Lung (tissue), 12 donors: Measurements from ENCODE around the gene CCDC127. TPM values are rescaled to one million over a fixed set of nuclear protein-coding genes. Genes with fewer than 3 reads are reported as not detected.
A peak's percentile ranks its signal among the peaks of the same experiment; 100 is the strongest.
"Not testable (repeated sequence)": the region's sequence is repeated elsewhere in the genome, so short reads cannot be mapped to it uniquely, and the experiment has no call there.

Experiments
- ATAC-seq: fragments of 200-7000 bp; cut with Tn5 transposase; one replicate; pipeline ENCODE4 v1.9.1; 2020; ENCODE audit warnings: moderate number of reproducible peaks; ENCODE audit not compliant: insufficient read depth, low FRiP score
- DNase-seq, 3 donors: peaks; one replicate each; pipeline ENCODE4 v3.0.0-alpha.2; 2013 to 2017
- H3K27ac ChIP-seq, 2 donors: one replicate each; pipeline ENCODE4 v1.5.1; 2013; ENCODE audit warnings: mild to moderate bottlenecking in 2 of 2, moderate library complexity in 2 of 2, control low read depth in 1 of 2, inconsistent platforms in 1 of 2, low read depth in 1 of 2, low read length in 1 of 2
- H3K27me3 ChIP-seq, 3 donors: one replicate each; pipeline ENCODE4 v1.5.1; 2013; ENCODE audit warnings: low read length in 2 of 3; ENCODE audit not compliant: control insufficient read depth in 3 of 3, insufficient read depth in 3 of 3
- H3K36me3 ChIP-seq, 4 donors: one replicate each; pipeline ENCODE4 v1.5.1; 2013; ENCODE audit warnings: low read length in 4 of 4, mild to moderate bottlenecking in 1 of 4, moderate library complexity in 1 of 4; ENCODE audit not compliant: control insufficient read depth in 4 of 4, insufficient read depth in 4 of 4
- H3K4me1 ChIP-seq, 5 donors: one replicate each; pipeline ENCODE4 v1.5.1; 2013; ENCODE audit warnings: low read length in 5 of 5, mild to moderate bottlenecking in 2 of 5, moderate library complexity in 1 of 5; ENCODE audit not compliant: control insufficient read depth in 5 of 5, insufficient read depth in 5 of 5
- H3K4me3 ChIP-seq: one replicate; pipeline ENCODE4 v1.5.1; 2013; ENCODE audit warnings: mild to moderate bottlenecking, control low read depth, moderate library complexity
- H3K9ac ChIP-seq, 2 donors: one replicate each; pipeline ENCODE4 v1.5.1; 2013; ENCODE audit warnings: low read length in 2 of 2, control low read depth in 1 of 2; ENCODE audit not compliant: insufficient read depth in 1 of 2
- H3K9me3 ChIP-seq, 4 donors: one replicate each; pipeline ENCODE4 v1.5.1; 2013; ENCODE audit warnings: low read length in 3 of 4, mild to moderate bottlenecking in 1 of 4, moderate library complexity in 1 of 4; ENCODE audit not compliant: control insufficient read depth in 4 of 4, insufficient read depth in 3 of 4
- CTCF ChIP-seq: IDR thresholded peaks from 2 replicates; pipeline ENCODE4 v1.5.1; 2012; ENCODE audit warnings: mild to moderate bottlenecking; ENCODE audit errors: control extremely low read depth, extremely low read depth
- WGBS, 2 donors: extraction: QIAGEN DNeasy Blood & Tissue Kit; methylation state at CpG; one replicate each; pipeline ENCODE4 v1.1.7; 2013; 5-methylcytosine and 5-hydroxymethylcytosine counted together
- polyA plus RNA-seq, 2 donors: library from polyadenylated mRNA; stranded (reverse); fragments of 200-250 nt; gene quantifications; one replicate each; pipeline ENCODE4 v1.2.1, GENCODE V29; 2013
- total RNA-seq, 2 donors: library from RNA; depleted of rRNA in 1 of 2; stranded (reverse); fragments of >200 nt in 1 of 2; gene quantifications; one replicate each; pipeline ENCODE4 v1.2.1, GENCODE V29; 2014 to 2021
- donor health status: control.
- donor health status: control.
- donor health status: Bipolar disorder and iron deficiency.
- donor health status: healthy.
- donor health status: DM: yes; HTN: yes; CAD: no.

The CCDC127 gene
- total and polyA plus RNA-seq, 4 donors: 2.1 to 6.4 (median 3.9) TPM

GRCh38 chr5:252546-252945 is 34.6 kb upstream of the CCDC127 start:
- no peaks in the 10 kb centered on the region for H3K4me1 ChIP-seq
- no peak for ATAC-seq
- H3K9me3 ChIP-seq: peaks cover 0 to 2% (median 0%) of the 10 kb centered on the region in 4 donors
- no peaks in the 10 kb centered on the region for H3K27me3 ChIP-seq
- no peak for DNase-seq
- 37 to 51% methylated on average over 10 of the region's 10 CpGs for WGBS, 2 donors
- no peak for TF ChIP-seq CTCF
- no peak overlapping the region for H3K4me3 ChIP-seq
- H3K27ac ChIP-seq: peak overlapping the region in 1 of 2 donors; percentile 45
- peaks cover 16 to 23% (median 22%) of the 10 kb centered on the region in 4 donors for H3K36me3 ChIP-seq
- H3K9ac ChIP-seq: no peak overlapping the region

- not testable (repeated sequence) for ATAC-seq, DNase-seq, H3K4me1 ChIP-seq, H3K9ac ChIP-seq, H3K27me3 ChIP-seq, H3K9me3 ChIP-seq, H3K27ac ChIP-seq, H3K4me3 ChIP-seq
- 32 to 47% methylated on average over 11 of the region's 11 CpGs for WGBS, 2 donors
- peaks cover 15 to 26% (median 23%) of the 10 kb centered on the region in 4 donors for H3K36me3 ChIP-seq
These were observed 34.0 kb upstream of the CCDC127 start for GRCh38 chr5:251975-252374.

- DNase-seq, H3K4me1 ChIP-seq, H3K9me3 ChIP-seq, H3K4me3 ChIP-seq, ATAC-seq, H3K9ac ChIP-seq, H3K27ac ChIP-seq, H3K27me3 ChIP-seq: not testable (repeated sequence)
- peaks cover 14 to 26% (median 23%) of the 10 kb centered on the region in 4 donors for H3K36me3 ChIP-seq
- 43 to 53% methylated on average over 8 of the region's 8 CpGs for WGBS, 2 donors
These were observed 33.6 kb upstream of the CCDC127 start for GRCh38 chr5:251538-251937.

- H3K36me3 ChIP-seq: peaks cover 14 to 25% (median 22%) of the 10 kb centered on the region in 4 donors
- H3K27me3 ChIP-seq, H3K9me3 ChIP-seq, H3K9ac ChIP-seq, ATAC-seq, DNase-seq, H3K27ac ChIP-seq, H3K4me1 ChIP-seq, H3K4me3 ChIP-seq: not testable (repeated sequence)
- 87 to 95% methylated on average over 9 of the region's 12 CpGs for WGBS, 2 donors
These were observed 33.1 kb upstream of the CCDC127 start for GRCh38 chr5:251016-251415.

- H3K27me3 ChIP-seq, ATAC-seq, H3K9me3 ChIP-seq, H3K9ac ChIP-seq, H3K4me3 ChIP-seq, H3K27ac ChIP-seq, DNase-seq, H3K4me1 ChIP-seq: not testable (repeated sequence)
- peaks cover 14 to 25% (median 22%) of the 10 kb centered on the region in 4 donors for H3K36me3 ChIP-seq
- 82 to 88% methylated on average over 4 to 9 of the region's 9 CpGs for WGBS, 2 donors
These were observed 32.4 kb upstream of the CCDC127 start for GRCh38 chr5:250396-250795.

GRCh38 chr5:245717-246116 is 27.8 kb upstream of the CCDC127 start:
- WGBS, 2 donors: 87 to 95% methylated on average over 5 of the region's 5 CpGs
- not testable (repeated sequence) for ATAC-seq, H3K9ac ChIP-seq, H3K27me3 ChIP-seq, H3K4me3 ChIP-seq, H3K4me1 ChIP-seq, H3K9me3 ChIP-seq, DNase-seq, H3K27ac ChIP-seq
- peaks cover 17 to 33% (median 21%) of the 10 kb centered on the region in 4 donors for H3K36me3 ChIP-seq

GRCh38 chr5:243683-244367 is 25.9 kb upstream of the CCDC127 start:
- not testable (repeated sequence) for H3K27me3 ChIP-seq, DNase-seq, H3K9me3 ChIP-seq, H3K4me1 ChIP-seq, ATAC-seq, H3K27ac ChIP-seq, H3K4me3 ChIP-seq, H3K9ac ChIP-seq
- 34 to 44% methylated on average over 12 of the region's 12 CpGs for WGBS, 2 donors
- H3K36me3 ChIP-seq: peaks cover 15 to 30% (median 26%) of the 10 kb centered on the region in 4 donors
